Muscle layer of colon (tissue), 2 donors: ENCODE measurements around the gene CST3.

Source experiments
- H3K27ac ChIP-seq: one replicate; pipeline ENCODE4 v1.7.0; 2013; ENCODE audit warnings: low read depth, mild to moderate bottlenecking, low read length, moderate library complexity
- H3K27me3 ChIP-seq, 2 donors: one replicate each; pipeline ENCODE4 v1.7.0; 2013; ENCODE audit warnings: low read length in 2 of 2, mild to moderate bottlenecking in 2 of 2; ENCODE audit not compliant: insufficient read depth in 2 of 2, control insufficient read depth in 1 of 2
- H3K36me3 ChIP-seq: one replicate; pipeline ENCODE4 v1.7.0; 2013; ENCODE audit warnings: mild to moderate bottlenecking, low read length; ENCODE audit not compliant: insufficient read depth
- H3K4me1 ChIP-seq: one replicate; pipeline ENCODE4 v1.7.0; 2013; ENCODE audit warnings: mild to moderate bottlenecking, low read length; ENCODE audit not compliant: insufficient read depth
- H3K4me3 ChIP-seq, 2 donors: one replicate each; pipeline ENCODE4 v1.7.0; 2013; ENCODE audit warnings: low read length in 2 of 2, low read depth in 1 of 2, mild to moderate bottlenecking in 1 of 2, moderate library complexity in 1 of 2
- H3K9ac ChIP-seq: one replicate; pipeline ENCODE4 v1.7.0; 2013; ENCODE audit warnings: low read length
- H3K9me3 ChIP-seq: one replicate; pipeline ENCODE4 v1.7.0; 2013; ENCODE audit warnings: mild to moderate bottlenecking, low read length
- donor health status: abdominal sarcoma.
- donor health status: Adenocarcinoma of cecum.

Gene CST3

DNA sequence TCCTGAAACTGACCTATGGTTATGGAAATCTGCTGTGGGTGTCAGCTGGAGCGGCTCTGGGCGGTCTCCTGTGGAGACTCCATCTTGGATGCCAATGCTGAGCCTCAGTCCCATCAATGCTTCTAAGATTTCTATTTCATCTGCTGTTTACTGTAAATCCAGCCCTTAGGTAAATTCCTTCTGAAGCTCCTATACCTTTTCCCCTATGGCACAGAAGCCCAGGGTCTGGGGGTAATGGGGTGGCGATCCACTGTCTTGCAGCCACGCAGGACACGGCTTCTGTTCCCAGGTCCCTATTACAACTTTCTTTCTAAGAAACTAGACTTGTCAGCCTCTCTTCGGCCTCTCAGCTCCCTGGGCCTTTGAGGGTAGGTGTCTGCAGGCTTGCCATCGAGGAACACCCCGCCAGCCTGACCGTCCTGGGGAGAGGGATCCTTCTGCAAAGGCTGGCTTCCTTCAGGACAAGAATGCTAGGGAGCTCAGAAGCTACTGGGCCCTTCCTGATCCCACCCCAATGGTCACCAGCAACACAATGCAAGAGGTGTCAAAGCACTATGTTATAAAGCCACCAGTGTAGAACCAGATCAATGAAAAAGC, 6.4 kb downstream of the CST3 start:
- Histone ChIP-seq H3K9me3 (no peaks in the 10 kb centered on the region), H3K36me3 (peaks cover 20% of the 10 kb centered on the region), H3K4me3 (no peak overlapping the region), H3K9ac (no peak overlapping the region), H3K27me3 (no peaks in the 10 kb centered on the region), H3K4me1 (peaks cover 26% of the 10 kb centered on the region), H3K27ac (no peak overlapping the region)

DNA sequence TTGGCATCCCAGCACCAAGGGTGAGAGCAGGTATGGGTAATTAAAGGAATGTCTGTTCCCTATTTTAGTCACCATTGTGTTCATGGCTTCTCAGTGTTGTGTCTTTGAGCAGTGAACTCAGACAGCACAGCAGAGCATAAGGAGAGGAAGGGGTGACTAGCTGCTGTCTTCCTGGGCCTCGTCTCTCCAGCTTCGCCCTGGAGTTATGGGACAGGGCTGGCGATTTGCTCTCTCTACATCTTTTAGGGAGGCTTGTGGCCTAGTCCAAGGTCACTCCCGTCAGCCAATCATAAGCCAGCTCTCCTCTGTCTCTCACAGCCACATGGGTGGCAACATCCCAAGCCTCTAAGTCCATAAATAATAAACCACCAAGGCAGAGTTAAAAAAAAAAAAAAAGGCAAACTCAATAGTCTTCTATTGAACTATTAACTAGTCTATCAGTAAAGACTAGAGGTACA, 7.3 kb downstream of the CST3 start:
- Histone ChIP-seq H3K4me1 (peaks cover 17% of the 10 kb centered on the region), H3K4me3 (no peak overlapping the region), H3K9me3 (no peaks in the 10 kb centered on the region), H3K9ac (no peak overlapping the region), H3K27ac (no peak overlapping the region), H3K27me3 (no peaks in the 10 kb centered on the region), H3K36me3 (peaks cover 20% of the 10 kb centered on the region)

DNA sequence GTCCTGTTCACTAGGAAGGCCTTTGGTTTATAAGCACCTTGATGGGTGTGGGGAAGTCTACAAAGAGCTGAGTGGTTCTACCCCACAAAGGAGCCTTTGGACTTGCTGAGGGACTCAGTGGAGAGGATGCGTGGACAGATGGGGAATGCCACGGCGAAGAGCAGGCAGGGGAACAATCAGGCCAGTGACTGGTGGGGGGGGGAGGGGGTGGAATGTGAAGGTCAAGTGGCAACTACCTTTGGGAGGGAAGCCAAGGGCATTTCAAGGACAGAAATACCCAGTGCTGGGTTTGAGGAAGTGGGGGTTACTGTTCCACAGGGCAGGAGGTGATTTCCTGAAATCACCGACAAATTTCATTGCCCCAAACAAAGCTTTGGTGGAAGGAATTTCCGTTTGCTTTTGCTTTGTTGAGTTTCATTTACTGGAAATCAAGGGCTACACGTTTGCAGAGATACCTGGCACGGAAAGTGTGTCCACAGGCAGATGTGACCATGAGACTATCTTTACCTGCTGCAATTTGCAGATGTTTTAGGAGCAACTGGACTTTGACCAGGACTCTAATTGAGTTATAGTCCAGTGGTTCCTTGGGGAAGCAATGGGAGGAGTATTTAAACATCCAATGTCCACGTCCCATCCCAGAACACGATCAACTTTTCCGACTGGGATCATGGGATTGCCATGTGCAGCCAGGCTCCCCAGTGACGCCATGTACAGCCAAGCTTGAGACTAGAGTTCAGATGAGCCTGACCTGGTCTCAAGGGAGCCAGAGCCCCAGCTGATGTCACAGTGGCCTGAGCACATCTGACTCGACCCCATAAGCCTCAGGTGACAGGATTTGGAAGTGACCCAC, 8.0 kb downstream of the CST3 start:
- no peak overlapping the region for H3K9ac ChIP-seq
- no peak overlapping the region for H3K4me3 ChIP-seq
- H3K27ac ChIP-seq, result no peak overlapping the region
- H3K9me3 ChIP-seq, result no peaks in the 10 kb centered on the region
- no peaks in the 10 kb centered on the region for H3K27me3 ChIP-seq
- H3K4me1 ChIP-seq, result peaks cover 10% of the 10 kb centered on the region
- H3K36me3 ChIP-seq, result peaks cover 16% of the 10 kb centered on the region

DNA sequence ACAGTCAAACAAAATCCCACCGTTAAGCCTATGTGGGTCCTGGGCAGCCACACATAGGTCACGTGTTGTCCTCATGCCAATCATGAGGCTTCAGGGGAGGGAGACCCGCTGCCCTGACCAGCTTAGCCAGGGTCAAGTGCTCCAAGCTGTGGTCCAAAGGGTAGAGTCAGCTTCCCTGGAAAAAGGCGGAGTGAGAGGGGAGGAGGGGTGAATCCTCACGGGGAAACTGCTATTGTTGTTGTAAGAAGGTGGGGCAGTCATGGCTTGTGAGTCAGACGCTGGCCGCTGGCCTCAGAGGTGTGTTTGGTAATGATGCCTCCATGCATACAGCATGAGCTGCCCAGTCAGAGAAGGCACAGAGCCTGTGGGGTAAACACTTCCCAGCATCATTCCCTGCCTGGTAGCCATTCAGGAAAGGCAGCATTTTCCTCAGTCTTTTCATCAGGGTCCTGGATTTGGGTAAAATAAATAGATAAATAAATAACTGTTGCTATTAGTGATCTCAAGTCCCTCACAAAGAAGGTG, 8.7 kb downstream of the CST3 start:
- Histone ChIP-seq H3K36me3 (peaks cover 10% of the 10 kb centered on the region), H3K27ac (no peak overlapping the region), H3K9ac (no peak overlapping the region), H3K9me3 (no peaks in the 10 kb centered on the region), H3K4me1 (peaks cover 7% of the 10 kb centered on the region), H3K27me3 (no peaks in the 10 kb centered on the region), H3K4me3 (no peak overlapping the region)

- H3K9ac ChIP-seq, result no peak overlapping the region
- no peak overlapping the region for H3K27ac ChIP-seq
- H3K4me3 ChIP-seq, result no peak overlapping the region
- H3K9me3 ChIP-seq, result no peaks in the 10 kb centered on the region
- no peaks in the 10 kb centered on the region for H3K27me3 ChIP-seq
- H3K36me3 ChIP-seq, result peaks cover 10% of the 10 kb centered on the region
- peaks cover 12% of the 10 kb centered on the region for H3K4me1 ChIP-seq
Measured at GRCh38 chr20:23628402-23629016, 9.2 kb downstream of the CST3 start.

DNA sequence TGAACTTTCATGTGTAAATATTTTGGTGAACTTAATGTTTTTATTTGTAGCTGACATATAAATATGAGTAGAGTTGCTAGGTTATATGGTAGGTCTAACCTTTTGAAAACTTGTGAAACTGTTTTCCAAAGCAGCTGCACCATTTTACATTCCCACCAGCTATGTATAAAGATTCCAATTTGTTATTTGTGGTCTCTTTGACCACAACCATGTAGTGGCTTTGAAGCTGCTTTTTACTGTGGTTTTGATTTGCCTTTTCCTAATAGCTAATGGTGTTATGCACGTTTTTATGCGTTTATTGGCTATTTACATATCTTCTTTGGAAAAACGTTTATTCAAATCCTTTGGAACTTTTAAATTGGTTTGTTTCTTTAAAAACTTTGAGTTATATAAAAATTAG, 10.3 kb downstream of the CST3 start:
- peaks cover 19% of the 10 kb centered on the region for H3K4me1 ChIP-seq
- peaks cover 6% of the 10 kb centered on the region for H3K36me3 ChIP-seq
- no peak overlapping the region for H3K27ac ChIP-seq
- H3K9me3 ChIP-seq, result no peaks in the 10 kb centered on the region
- H3K27me3 ChIP-seq, result no peaks in the 10 kb centered on the region
- no peak overlapping the region for H3K9ac ChIP-seq
- H3K4me3 ChIP-seq, result no peak overlapping the region

DNA sequence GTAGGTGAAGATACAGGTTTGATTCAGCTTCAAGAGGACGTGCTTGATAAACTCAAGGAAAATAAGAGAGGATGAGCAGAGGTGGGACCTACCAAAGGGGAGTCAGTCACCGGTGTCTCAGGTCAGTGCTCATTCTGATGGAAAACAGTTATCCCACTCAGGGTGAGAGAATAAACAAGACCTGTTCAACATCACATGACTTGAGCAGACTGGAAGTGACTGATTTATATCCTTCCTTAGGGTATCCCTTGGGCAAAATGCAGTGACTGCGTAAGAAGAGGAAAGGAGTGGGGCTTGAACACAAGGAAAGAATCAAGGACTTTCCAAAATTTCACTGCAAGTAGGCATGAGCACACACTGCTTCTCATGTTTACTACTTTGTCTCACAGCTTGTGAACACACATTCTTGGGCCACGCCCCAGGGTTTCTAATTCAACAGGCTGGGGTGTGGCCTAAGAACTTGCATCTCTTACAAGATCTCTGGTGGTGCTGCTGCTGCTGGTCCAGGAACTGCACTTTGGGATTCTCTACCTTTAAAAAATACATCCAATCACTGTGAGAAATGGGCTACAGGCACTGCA, 11.6 kb downstream of the CST3 start:
- H3K27ac ChIP-seq, result no peak overlapping the region
- H3K9me3 ChIP-seq, result no peaks in the 10 kb centered on the region
- no peak overlapping the region for H3K4me3 ChIP-seq
- H3K36me3 ChIP-seq, result no peaks in the 10 kb centered on the region
- H3K4me1 ChIP-seq, result peaks cover 20% of the 10 kb centered on the region
- no peak overlapping the region for H3K9ac ChIP-seq
- no peaks in the 10 kb centered on the region for H3K27me3 ChIP-seq

GRCh38 chr20:23625236-23625964, 12.4 kb downstream of the CST3 start:
- Histone ChIP-seq H3K27ac (no peak overlapping the region), H3K9me3 (no peaks in the 10 kb centered on the region), H3K36me3 (no peaks in the 10 kb centered on the region), H3K4me3 (no peak overlapping the region), H3K4me1 (peaks cover 20% of the 10 kb centered on the region), H3K9ac (no peak overlapping the region), H3K27me3 (no peaks in the 10 kb centered on the region)

GRCh38 chr20:23624324-23624691, 13.4 kb downstream of the CST3 start:
- Histone ChIP-seq H3K27me3 (no peaks in the 10 kb centered on the region), H3K27ac (peak overlapping the region; percentile 6), H3K4me3 (no peak overlapping the region), H3K4me1 (peaks cover 16% of the 10 kb centered on the region), H3K36me3 (no peaks in the 10 kb centered on the region), H3K9me3 (no peaks in the 10 kb centered on the region), H3K9ac (no peak overlapping the region)

- no peaks in the 10 kb centered on the region for H3K9me3 ChIP-seq
- no peaks in the 10 kb centered on the region for H3K27me3 ChIP-seq
- peak overlapping the region; percentile 6 for H3K27ac ChIP-seq
- H3K9ac ChIP-seq, result no peak overlapping the region
- peaks cover 16% of the 10 kb centered on the region for H3K4me1 ChIP-seq
- no peaks in the 10 kb centered on the region for H3K36me3 ChIP-seq
- no peak overlapping the region for H3K4me3 ChIP-seq
Measured at GRCh38 chr20:23623666-23624323, 14.0 kb downstream of the CST3 start.
